ENCODE data around the gene SLC30A10.
"Not testable (repeated sequence)": the region's sequence is repeated elsewhere in the genome, so short reads cannot be mapped to it uniquely, and the experiment has no call there.

Gene SLC30A10

DNA sequence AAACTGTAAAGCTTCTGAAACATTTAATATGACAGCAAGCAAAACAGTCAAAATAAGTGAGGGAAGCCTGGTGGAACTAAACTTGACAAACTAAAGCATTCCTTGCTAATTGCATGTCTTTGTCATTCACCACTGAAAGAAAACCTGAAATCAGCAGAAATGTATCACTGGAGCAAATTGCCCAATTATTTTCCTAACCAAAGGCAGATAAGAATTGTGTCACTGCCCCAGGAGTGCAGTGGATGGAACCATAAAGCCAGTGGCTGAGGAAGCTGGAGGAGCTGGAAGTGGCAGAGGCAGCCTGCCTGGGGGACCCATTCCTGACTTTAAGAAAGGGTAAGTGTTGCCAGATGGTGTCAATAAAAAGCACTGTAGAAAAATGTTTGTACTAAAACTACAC lies 2.7 kb upstream of the SLC30A10 start:
- FAIRE-seq = no peak
- DNase-seq (ENCODE audit: insufficient read length, low spot score) = no peak

- no peak for DNase-seq (ENCODE audit: insufficient read length, low spot score)
- FAIRE-seq = no peak
Observed at GRCh38 chr1:219928791-219929118, 398 bp upstream of the SLC30A10 start.

- FAIRE-seq (no peak), DNase-seq (ENCODE audit: insufficient read length, low spot score) (no peak)
Observed at GRCh38 chr1:219927298-219927955, 930 bp downstream of the SLC30A10 start.

DNA sequence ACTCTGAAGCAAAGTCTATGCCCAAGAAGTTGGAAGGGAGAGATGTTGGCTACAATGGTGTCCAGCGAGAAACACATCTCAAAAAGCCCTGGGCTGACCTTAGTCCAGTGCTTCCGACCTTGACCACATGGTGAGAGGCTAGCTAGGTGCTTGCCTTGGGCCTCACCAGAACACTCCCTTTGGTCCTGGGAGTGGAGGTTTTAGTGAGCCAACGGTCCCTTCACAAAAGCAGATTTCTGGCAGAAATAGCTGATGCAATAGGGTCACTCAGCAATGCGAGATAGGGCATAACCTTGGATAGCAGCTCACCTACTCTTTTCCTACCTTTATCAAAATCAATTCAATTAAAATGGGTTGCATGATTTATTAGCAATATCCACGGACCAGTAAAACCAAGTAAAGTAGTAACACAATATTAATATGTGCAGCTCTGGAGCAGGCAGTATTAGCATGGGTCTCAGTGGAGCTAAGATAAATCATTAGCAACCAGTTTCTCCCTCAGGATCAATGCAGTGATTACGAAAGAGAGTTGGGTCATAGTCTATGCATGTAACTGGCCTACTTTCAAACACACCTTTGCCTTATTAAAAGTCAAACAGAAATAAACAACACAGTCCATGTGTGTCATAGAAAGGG lies 1.9 kb downstream of the SLC30A10 start:
- no peak for DNase-seq (ENCODE audit: insufficient read length, low spot score)
- no peak for FAIRE-seq

GRCh38 chr1:219924342-219924741 lies 4.0 kb downstream of the SLC30A10 start:
- DNase-seq (ENCODE audit: insufficient read length, low spot score) = no peak
- FAIRE-seq = no peak

- FAIRE-seq = no peak
- DNase-seq (ENCODE audit: insufficient read length, low spot score) = no peak
Observed at GRCh38 chr1:219917851-219918466, 10.4 kb downstream of the SLC30A10 start.

DNA sequence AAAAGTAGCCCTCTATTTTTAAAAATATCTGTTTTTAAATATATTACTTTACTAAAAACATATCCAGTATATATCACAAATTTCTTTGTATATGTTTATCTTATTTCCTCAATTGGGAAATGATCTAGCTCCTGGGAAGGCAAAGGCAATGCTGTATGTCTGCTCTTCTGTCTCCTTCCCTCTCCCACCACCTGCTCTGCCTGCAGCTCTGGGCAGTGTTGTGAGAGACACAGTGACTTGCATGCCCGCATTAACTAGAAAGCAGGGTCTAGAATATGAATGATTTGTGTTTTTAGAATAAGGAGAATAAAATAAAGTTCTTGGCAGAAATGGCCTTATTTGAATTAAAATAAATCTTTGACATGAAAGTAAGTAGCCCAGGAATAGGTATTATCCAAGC lies 11.1 kb downstream of the SLC30A10 start:
- DNase-seq (ENCODE audit: insufficient read length, low spot score) (no peak), FAIRE-seq (no peak)

- DNase-seq (ENCODE audit: insufficient read length, low spot score) (no peak), FAIRE-seq (no peak)
Observed at GRCh38 chr1:219916257-219916656, 12.1 kb downstream of the SLC30A10 start.

GRCh38 chr1:219913005-219913770 lies 15.2 kb downstream of the SLC30A10 start:
- DNase-seq (ENCODE audit: insufficient read length, low spot score) (no peak), FAIRE-seq (no peak)

DNA sequence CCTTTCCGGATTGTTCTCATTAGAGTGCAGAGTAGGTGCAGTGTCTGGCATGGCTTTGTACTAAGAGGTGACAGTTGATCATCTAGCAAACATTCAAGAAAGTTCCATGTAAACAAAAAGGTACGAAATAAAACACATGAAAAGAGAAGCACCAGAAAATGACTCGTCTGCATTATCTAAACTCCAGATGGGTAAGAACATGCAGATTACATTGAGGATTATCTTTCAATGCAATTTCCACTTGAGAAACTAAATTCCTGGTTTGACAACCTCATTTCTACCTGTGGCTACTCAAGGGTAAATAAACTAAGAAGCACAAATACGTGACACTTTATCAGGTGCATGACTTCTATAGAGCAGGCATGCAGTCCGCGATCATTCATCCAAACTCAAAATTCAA lies 17.6 kb downstream of the SLC30A10 start:
- no peak for FAIRE-seq

DNA sequence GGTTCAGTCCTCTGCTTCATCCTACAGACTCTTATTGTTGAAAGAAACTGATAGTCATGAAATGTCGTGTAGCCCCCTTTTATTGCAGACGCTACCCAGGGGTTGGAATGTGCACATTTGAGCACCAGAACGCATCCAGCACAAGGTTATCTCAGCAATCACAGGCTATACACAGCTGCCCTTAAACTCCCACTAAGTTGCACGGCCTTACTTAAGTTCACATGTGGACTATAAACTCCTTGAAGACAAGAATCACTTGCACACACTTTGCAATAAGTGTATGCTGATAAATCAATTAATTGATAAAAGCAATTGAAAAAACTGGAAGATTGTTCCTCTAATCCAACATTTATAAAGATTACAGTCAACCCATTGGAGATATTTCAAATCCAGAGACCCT lies 18.9 kb downstream of the SLC30A10 start:
- DNase-seq (ENCODE audit: insufficient read length, low spot score) (no peak), FAIRE-seq (no peak)

More for the DNA sequence above, 17.6 kb downstream of the SLC30A10 start:
- no peak for DNase-seq (ENCODE audit: insufficient read length, low spot score)

DNA sequence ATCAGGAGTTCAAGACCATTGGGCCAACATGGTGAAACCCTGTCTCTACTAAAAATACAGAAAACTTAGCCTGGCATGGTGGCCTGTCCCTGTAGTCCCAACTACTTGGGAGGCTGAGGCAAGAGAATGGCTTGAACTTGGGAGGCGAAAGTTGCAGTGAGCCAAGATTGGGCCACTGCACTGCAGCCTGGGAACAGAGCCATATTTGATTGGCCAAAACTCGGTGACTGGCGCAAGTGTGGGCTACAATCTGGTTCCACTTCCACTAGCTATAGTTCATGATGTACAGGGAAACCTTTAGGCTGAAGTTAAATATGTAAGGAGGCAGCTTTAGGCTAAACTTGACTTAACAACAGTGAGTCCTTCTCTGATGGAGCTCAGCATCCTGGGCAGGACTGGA lies 20.2 kb downstream of the SLC30A10 start:
- no peak for FAIRE-seq

GRCh38 chr1:219907772-219908070 lies 20.6 kb downstream of the SLC30A10 start:
- no peak for DNase-seq (ENCODE audit: insufficient read length, low spot score)
- no peak for FAIRE-seq

More for the DNA sequence above, 20.2 kb downstream of the SLC30A10 start:
- no peak for DNase-seq (ENCODE audit: insufficient read length, low spot score)

DNA sequence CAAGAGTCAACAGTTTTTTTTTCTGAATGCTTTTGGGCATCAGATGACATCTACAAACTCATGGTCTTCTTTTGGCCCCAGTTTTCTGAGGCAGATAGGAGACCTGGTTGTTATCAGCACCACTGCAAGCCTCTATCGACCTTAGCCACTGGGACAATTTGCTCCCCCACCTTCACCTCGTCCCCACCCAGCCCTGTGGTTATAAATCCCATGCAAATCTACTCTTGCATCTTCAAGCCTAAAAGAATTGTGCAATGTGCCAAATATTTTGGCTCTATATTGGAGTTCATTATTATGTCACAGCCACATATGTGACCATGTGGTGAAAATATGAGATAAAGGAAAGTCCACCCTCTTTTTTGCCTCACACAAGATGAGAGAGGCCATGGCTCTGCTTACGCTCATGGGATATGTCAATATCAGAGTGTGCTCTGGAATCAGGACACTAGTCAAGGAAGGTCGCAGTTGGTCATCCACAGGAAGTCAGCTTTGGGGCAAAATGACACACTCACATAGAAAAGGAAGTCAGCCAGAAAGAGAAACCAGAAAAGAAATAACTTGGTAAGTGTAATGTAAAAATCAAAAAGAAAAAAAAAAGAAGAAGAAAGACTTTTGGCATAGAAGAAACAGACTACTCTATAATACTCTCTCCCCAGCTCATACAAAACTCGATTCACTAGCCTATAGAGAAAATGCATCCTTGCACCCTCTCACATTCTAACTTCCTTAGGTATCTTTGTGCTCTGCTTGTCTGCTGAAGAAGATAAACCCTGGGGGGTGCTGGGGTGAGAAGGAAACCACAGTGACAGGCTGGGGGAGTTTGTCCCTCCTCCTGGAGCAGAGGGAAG lies 21.2 kb downstream of the SLC30A10 start:
- no peak for DNase-seq (ENCODE audit: insufficient read length, low spot score)

DNA sequence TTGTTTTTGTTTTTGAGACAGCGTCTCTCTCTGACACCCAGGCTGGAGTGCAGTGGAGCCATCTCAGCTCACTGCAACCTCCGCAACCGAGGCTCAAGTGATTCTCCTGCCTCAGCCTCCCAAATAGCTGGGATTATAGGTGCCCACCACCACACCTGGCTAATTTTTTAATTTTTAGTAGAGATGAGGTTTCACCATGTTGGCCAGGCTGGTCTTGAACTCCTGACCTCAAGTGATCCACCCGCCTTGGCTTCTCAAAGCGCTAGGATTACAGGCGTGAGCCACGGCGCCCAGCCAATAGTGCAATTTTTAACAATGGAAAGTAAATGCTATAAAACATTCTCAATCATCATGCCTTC lies 21.8 kb downstream of the SLC30A10 start:
- not testable (repeated sequence) for FAIRE-seq

More for the DNA sequence above, 21.2 kb downstream of the SLC30A10 start:
- FAIRE-seq = no peak

GRCh38 chr1:219905524-219905923 lies 22.8 kb downstream of the SLC30A10 start:
- FAIRE-seq = no peak
- DNase-seq (ENCODE audit: insufficient read length, low spot score) = no peak

More for the DNA sequence above, 21.8 kb downstream of the SLC30A10 start:
- not testable (repeated sequence) for DNase-seq (ENCODE audit: insufficient read length, low spot score)

DNA sequence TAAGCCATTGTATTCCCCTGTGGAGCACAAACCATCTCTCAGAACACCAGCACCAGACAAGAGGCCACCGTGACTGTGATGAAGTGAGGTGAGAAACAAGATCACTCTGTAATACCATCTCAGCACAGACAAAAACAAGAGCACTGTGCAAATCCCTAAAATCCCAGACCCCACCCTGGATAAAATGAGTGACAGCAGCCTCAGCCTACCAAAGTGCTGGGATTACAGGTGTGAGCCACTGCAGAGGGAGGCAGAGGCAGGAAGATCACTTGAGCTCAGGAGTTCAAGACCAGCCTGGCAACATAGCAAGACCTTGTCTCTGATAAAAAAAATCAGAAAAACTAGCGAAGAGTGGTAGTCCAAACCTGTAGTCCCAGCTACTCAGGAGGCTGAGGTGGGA lies 23.4 kb downstream of the SLC30A10 start:
- FAIRE-seq (no peak), DNase-seq (ENCODE audit: insufficient read length, low spot score) (no peak)

- DNase-seq (ENCODE audit: insufficient read length, low spot score) = no peak
- no peak for FAIRE-seq
Observed at GRCh38 chr1:219903353-219903871, 24.9 kb downstream of the SLC30A10 start.

DNA sequence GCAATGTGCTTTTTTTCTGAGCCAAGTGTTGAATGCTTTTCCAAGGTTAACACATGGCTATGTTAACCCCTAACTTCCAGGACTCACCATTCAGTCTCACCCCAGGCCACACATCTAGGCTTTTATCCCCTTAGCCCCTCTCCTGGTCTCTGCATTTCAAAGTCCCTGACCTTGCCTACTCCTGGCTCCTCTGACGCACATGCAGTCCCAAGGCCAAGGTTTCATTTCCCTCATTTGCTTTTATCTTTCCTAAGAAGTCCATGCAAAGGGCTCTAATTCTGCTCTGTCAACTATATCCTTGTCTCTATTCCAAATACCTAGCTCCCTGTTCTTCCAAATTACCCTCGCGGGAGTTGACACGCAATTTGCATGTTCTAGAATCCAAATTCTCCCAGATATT lies 25.4 kb downstream of the SLC30A10 start:
- FAIRE-seq = no peak

DNA sequence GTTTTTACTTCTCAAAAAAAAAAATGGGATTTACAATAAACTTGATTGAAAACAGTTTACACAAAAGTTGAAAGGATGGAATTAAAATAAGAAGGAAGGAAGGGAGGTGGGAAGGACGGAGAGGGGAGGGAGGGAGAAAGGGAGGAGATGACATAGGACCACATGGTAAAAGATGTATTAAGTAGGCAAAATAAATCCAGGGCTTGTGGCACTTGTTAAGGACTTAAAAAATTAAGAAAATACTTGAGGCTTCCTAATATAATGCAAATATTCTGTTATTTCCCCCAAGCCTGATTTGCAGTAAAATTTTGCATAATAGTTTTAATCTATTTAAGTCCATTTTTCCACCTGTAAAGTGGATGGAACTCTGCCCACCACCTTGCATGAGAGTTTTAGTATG lies 27.5 kb downstream of the SLC30A10 start:
- FAIRE-seq (no peak), DNase-seq (ENCODE audit: insufficient read length, low spot score) (no peak)

More for the DNA sequence above, 25.4 kb downstream of the SLC30A10 start:
- DNase-seq (ENCODE audit: insufficient read length, low spot score) = no peak

DNA sequence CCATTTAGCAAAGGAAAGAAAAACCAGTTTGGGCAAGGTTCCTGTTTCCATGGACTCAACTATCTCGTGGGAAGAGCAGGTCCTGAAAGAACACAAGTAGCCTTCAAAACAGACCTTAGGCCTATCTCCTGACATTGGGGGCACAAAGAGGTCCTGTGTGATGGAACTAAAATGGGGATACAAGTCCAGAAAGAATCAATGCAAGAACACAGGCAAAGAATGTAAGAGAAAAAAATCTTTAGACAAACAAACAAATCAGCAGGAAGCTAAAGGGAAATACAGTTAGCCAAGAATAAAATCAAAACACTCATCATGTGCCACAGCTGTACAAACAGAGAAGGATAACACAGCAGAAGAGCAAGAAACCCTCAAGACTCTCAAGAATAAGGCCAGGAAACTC lies 28.2 kb downstream of the SLC30A10 start:
- no peak for FAIRE-seq
- no peak for DNase-seq (ENCODE audit: insufficient read length, low spot score)

Measured in GM19239 (cell line).